NCI-H2107 treated with DMSO at 0.1 percent for 48 hours (cell line): Measurements from ENCODE around the gene TF.

ENCODE experiments used
- DNase-seq: peaks from one replicate; lab custom pipeline; 2025; ENCODE audit not compliant: unreplicated experiment; lab: John Stamatoyannopoulos, UW

TF gene

GRCh38 chr3:133805384-133805701 is 59.1 kb downstream of the TF start:
- DNase-seq, result no peak

DNA sequence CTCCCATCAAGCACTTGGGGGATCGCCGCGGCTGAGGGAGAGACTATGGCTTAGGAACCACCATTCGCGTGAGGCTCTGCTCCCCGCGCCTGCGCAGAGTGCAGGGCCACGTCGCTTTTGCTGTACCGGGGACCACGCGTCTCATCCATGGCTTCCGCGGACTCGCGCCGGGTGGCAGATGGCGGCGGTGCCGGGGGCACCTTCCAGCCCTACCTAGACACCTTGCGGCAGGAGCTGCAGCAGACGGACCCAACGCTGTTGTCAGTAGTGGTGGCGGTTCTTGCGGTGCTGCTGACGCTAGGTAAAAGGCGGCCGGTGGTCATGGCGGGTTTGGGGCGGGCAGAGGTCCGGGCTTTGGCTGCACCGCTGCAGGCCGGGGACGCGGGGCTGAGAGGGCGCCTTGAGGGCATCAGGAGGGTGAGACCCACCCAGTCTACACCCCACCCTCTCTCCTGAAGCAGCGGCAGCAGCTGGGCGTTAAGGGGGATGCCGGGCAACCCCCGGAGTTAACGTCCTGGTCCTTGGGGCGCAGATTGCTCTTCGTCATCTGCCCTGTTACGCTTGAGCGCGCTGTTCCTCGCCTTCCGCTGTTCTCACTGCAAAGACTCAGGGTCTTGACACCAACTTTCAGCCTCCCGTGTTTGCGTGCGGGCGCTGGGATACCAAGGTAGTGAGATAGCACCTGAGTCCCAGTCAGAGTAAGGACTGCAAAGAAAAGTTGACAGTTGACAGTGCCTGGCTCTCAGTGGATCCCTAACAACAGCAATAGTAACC is 59.7 kb downstream of the TF start, which contains the start of gene SRPRB:
Gene SRPRB, plus strand, starts transcription at position 114 of the 774 bp plus-strand sequence. Its CDS starts 34 bp downstream, at position 148.
- DNase-seq, result peak; percentile 92

DNA sequence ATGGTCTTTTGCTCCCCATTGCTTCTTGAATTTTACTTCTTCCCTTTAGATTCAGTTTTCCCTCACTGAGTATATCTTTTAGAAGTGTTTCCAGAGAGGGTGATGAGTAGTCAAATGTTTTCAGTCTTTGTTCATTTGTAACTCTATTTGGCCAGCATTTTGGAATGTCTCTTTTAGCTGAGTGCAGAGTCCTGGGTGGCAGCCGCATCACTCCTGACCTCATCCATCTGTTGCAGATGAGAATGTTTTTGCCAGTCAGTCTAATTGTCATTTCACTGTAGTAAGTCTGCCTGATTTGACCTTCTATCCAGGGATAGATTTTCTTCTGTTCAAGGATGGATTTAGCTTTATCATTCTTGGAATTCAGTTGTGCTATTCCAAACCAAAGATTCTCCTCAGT is 66.7 kb downstream of the TF start:
- no peak for DNase-seq

DNA sequence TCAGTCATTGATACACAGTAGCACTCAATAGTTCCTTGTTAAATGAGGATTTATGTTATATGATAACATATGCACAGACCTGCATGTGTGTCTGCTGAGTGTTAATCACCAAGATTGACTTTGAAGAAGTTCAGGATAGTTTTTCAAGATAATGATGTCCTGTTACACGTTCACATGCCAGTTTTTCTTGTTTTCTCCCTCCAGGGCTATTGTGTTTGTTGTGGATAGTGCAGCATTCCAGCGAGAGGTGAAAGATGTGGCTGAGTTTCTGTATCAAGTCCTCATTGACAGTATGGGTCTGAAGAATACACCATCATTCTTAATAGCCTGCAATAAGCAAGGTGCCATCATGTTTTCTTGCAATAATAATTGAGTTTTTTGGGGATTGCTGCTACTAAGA is 69.2 kb downstream of the TF start:
- no peak for DNase-seq

DNA sequence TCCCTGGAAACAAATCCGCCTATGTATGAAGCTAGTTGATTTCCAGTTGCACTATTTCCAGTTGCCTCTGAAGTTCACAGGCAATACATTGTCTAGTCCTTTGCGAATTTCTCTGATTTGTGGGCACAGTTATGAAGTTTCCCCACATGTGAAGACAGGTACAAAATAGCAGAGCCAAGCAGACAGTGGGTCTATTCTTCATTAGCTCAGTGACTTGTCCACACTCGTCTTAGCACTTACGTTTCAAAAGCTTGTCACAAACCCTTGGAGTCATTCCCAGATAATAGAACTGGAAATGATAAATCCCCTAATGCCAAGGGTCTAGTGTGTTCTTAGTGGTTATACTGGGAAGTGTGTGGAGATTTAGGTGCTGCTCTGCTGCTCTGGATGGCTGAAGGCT is 73.9 kb downstream of the TF start:
- DNase-seq, result no peak

DNA sequence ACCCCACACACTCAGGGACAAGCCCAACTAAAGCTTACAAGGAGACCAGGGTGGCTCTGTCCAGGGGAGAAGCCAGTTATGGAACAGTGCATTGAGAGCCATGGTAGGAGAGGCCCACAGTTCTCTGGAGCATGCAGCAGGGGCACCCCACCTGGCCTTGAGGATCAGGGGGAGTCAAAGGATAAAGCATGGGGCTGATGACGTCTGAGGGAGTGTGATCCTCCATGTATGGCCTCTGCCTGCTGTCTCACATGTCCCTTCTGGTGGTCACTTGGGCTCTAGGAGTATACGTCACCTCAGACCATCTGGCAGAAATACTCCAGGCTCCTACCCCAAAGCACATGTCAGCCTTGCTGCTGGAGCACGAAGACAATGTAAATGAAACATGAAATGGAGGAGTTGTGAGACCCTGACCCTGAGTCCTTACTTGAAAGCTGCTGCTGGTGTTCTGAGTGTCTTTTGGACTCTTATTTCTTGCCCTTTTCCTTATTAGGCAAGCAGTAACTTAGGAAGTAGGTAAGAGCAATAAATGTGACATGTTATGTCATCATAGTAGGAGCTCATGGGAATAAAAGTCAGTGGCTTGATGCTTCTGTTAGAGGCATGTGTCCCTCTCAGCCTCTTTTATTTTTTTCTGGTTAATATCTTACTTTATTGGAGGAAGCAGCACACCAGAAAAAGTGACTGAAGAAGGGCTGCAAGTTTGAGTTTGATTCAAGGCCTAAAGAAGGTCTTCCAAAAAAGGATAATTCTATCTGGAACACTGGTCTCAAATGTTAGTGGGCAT is 74.9 kb downstream of the TF start:
- no peak for DNase-seq

- no peak for DNase-seq
These were observed 75.8 kb downstream of the TF start for GRCh38 chr3:133821767-133822638.

DNA sequence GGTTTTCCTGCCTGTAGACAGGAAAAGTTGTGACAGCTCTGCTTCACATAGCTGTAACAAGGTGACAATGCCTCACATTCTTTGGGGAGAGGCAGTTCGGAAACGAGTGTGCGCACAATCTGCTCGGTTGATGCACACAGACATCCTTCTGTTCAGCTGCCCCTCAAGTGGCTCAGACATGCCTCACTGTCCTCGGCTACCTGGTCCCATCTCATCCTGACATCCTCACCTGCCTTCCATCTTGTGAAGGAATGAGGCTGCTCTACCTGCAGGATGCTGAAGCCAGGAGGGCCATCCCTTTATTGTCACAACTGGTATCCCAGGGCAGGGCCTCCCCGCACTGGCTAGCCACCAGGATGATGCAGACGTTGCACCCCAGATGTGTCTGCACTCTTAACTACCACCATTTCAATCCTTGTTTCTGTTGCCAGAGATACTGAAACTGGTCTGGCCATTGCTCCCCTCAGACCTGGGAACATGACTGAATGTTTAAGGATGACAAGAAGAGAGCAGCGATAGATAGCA is 78.8 kb downstream of the TF start:
- DNase-seq, result no peak

DNA sequence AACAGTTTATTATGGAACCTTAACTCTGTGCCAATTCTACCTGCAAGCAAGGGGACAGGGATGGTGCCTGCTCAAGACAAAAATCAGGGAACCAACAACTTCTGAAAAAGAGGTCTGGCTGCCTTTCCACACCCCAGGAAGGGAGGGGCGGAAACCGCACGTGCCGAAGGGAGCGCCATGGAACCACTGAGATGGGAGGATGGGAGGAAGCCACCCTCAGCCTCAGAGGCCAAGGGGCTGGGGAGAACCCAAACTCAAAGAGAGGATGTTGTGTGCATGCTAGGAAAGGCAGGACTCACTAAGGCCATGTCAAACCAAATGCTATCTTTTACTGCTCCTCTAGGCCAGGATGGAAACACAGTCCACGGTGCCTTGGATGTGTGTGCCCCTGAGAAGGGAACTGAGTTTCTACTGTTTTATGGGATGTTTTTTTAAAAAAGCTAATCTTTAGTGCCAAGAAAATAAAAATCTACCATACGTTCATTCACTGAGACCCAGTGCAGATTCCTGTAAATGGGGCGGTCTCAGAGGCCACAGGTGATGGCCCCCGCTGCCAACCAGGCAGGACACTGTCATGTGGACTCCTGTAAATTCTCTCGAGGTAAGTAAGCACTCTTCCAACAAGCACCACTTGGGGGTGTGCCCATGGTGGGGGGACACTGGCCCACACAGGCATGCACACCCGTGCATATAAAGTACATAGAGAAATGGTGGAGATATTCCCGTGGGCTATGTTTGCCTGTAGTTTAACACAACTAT is 80.0 kb downstream of the TF start:
- no peak for DNase-seq

GRCh38 chr3:133827136-133827535 is 80.9 kb downstream of the TF start:
- DNase-seq, result no peak

GRCh38 chr3:133827684-133828083 is 81.5 kb downstream of the TF start:
- no peak for DNase-seq

DNA sequence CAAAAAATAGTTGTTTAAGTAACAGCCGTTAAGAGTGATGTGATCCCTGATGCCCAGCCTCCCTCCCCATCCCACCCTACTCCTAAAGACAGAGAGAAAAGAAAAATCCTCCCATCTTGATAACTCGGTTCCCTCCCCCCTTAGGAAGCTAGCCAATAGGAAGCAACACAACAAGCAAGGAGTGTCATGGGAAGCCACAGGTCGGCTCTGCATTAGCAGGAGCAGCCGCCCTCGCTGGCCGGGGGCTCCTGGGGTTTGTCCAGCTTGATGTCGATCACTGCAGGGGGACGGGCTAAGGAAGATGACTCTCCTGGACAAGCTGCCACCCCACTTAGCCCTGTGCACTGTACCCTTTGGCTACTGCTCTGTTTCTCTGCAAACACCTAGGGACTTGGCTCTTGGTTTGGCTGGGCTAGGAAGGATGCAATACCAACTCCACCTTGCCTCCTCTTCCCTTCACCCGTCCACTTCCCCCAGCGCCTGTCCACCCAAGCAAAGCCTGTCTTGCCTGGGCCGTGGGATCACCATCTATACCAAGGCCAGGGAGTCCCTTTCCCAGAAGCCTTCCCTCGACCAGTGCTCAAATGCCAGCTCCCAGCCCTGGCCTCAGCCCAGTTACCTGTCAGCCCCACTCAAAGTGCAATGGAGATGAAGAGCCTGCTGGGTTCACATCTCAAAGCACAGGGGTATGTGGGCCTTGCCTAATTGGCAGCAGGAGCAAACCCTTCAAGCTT is 82.5 kb downstream of the TF start:
- DNase-seq, result no peak

DNA sequence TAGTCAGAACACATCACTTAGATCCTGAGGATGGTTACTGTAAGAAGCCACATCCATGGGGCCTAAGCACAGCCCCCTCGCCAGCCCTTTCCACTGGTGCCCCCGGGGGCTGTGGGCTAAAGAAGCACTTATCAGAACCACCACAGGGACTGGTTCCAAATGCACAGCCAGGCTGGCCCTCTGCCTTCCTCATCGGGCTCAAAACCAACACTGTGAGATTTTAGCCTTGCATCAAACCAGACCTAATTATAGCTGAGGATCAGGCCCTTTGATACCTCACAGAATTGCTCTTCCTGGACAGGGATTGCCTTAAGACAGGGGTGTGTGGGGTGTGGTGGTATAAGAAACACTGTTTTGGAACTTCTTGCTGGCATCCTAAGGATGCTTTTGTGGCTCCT is 83.1 kb downstream of the TF start:
- DNase-seq, result no peak

DNA sequence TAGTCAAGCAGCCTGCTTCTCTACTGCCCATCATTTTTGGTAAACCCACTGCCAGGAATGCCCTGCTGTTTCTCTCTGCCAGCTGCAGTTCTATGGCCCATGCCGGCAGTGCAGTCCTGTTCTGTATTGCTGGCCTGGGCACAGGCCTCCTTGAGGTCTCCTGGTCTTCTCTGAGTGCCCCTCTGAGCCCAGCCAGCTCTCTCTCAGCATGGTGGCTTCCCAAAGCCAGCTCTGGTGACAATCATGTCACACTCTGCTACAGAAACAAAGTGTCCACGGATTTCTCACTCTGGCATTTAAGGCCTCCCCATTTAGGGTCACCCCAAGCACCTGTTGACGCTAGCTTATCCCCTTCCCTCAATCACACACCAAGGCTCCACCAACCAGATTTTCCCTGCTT is 83.9 kb downstream of the TF start:
- DNase-seq, result no peak

- DNase-seq, result peak; percentile 70
These were observed 86.0 kb downstream of the TF start for GRCh38 chr3:133831966-133832801.

GRCh38 chr3:133832802-133833144 is 86.6 kb downstream of the TF start:
- DNase-seq, result no peak

DNA sequence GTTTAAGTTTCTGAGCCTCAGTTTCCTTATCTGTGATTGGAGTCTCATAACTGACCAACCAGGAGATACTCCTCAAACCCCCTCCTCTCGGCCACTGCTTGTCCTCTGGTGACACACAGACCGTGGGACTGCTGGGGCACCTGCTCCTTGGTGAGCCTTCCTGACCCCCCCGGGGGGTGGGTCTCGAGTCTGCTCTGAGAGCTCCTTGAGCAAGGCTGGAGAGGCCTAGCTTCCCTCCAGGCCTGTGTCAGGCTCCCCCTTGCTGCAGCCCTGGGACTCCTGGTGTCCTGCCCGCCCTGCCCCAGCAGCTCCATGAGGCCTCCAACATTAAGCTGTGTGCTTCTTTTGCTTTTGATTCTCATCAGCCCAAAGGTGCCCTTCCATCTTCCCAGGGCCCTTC is 87.1 kb downstream of the TF start:
- no peak for DNase-seq

GRCh38 chr3:133833880-133834620 is 87.9 kb downstream of the TF start:
- DNase-seq, result no peak
